ENCODE measurements around the gene MMS22L. TPM values are rescaled to one million over a fixed set of nuclear protein-coding genes. Genes with fewer than 3 reads are reported as not detected.

MMS22L gene
- total and polyA plus RNA-seq, 12 donors, result 0.52 to 5.1 (median 2.0) TPM

DNA sequence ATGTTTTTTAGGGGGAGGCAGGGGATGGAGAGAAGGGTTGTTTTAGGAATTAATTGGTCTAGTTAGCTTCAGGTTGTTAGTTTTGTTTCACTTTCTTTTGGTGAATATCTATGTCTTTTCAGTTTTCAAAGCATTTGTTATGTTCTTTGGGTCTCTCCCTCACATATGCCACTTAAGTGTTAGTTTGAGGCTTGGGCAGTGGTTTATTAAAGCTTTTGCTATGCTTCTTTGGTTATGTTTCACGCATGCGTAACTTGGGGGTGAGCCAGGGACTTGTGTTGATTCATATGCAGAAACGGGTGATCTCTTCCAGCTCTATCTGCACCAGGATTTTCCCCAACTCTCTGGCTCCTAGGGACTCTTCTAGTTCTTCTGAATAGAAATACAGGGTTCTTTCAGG is 11.4 kb upstream of the MMS22L start:
- ATAC-seq (no peak), DNase-seq (no peak)
- Histone ChIP-seq H3K9me3 (peaks cover 0 to 4% (median 0%) of the 10 kb centered on the region in 11 donors), H3K27me3 (peaks cover 0 to 5% (median 0%) of the 10 kb centered on the region in 7 donors), H3K27ac (no peak overlapping the region), H3K4me1 (no peaks in the 10 kb centered on the region), H3K4me3 (no peak overlapping the region), H3K36me3 (no peaks in the 10 kb centered on the region)
- TF ChIP-seq, protein P1, sequence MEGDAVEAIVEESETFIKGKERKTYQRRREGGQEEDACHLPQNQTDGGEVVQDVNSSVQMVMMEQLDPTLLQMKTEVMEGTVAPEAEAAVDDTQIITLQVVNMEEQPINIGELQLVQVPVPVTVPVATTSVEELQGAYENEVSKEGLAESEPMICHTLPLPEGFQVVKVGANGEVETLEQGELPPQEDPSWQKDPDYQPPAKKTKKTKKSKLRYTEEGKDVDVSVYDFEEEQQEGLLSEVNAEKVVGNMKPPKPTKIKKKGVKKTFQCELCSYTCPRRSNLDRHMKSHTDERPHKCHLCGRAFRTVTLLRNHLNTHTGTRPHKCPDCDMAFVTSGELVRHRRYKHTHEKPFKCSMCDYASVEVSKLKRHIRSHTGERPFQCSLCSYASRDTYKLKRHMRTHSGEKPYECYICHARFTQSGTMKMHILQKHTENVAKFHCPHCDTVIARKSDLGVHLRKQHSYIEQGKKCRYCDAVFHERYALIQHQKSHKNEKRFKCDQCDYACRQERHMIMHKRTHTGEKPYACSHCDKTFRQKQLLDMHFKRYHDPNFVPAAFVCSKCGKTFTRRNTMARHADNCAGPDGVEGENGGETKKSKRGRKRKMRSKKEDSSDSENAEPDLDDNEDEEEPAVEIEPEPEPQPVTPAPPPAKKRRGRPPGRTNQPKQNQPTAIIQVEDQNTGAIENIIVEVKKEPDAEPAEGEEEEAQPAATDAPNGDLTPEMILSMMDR (IDR thresholded peaks at IDR 0.05), result no peak
- intact Hi-C loops (cut with DNase I), result no loop called here
- 63 to 72% methylated on average over 3 of the region's 3 CpGs for WGBS, 2 donors

- no peaks in the 10 kb centered on the region for H3K4me1 ChIP-seq
- H3K36me3 ChIP-seq, result no peaks in the 10 kb centered on the region
- intact Hi-C loops (cut with DNase I), result no loop called here
- H3K9me3 ChIP-seq, result peaks cover 0 to 9% (median 0%) of the 10 kb centered on the region in 11 donors
- no peak overlapping the region for H3K27ac ChIP-seq
- 89 to 95% methylated on average over 2 of the region's 2 CpGs for WGBS, 2 donors
- TF ChIP-seq, protein P1 (IDR thresholded peaks at IDR 0.05), result no peak
- peaks cover 0 to 5% (median 0%) of the 10 kb centered on the region in 7 donors for H3K27me3 ChIP-seq
- DNase-seq (no peak), ATAC-seq (no peak)
- H3K4me3 ChIP-seq, result no peak overlapping the region
Observed at GRCh38 chr6:97293198-97293696, 10.2 kb upstream of the MMS22L start.

DNA sequence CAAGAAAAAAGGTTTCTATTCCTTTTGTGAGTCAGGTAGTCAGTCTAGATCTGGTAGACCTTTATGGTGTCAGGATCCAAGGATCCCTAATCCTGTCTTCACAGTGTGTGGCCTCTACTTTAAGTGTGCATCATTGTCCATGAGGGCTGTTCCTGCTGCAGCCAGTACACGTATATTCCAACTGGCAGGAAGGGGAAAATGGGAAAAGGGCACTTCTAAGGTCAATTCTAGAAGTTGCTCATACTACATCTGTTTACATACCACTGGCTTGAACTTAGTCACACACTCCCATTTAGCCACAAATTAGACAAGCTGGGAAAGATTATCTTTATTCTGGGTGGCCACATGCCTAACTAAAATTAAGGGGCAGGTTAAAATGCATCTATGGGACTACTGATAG is 9.7 kb upstream of the MMS22L start:
- Histone ChIP-seq H3K4me3 (no peak overlapping the region), H3K27me3 (peaks cover 0 to 5% (median 0%) of the 10 kb centered on the region in 7 donors), H3K27ac (no peak overlapping the region), H3K9me3 (peaks cover 0 to 9% (median 0%) of the 10 kb centered on the region in 11 donors), H3K4me1 (no peaks in the 10 kb centered on the region), H3K36me3 (no peaks in the 10 kb centered on the region)
- DNase-seq (no peak), ATAC-seq (no peak)
- intact Hi-C loops (cut with DNase I), result no loop called here
- 41 to 65% methylated on average over 1 of the region's 1 CpG for WGBS, 2 donors
- TF ChIP-seq, protein P1 (IDR thresholded peaks at IDR 0.05), result no peak

DNA sequence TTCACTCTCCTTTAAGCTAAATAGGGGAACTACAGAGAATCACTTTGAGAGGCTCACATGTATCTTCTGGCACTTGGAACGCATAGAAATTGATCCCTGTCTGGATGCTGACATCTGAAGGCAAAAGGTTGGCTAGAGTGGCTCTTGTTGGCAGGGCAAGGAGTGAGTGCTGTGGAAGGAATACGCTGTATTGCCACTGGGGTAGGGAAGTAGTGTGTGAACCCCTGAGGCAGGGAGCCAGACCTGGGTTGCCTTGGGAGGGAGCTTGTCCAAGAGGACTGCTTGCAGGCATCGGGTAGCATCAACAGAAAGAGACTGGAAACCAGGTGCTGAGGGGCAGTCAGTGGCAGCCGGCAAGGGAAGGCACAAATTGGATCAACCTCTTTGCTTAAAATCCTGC is 8.9 kb upstream of the MMS22L start:
- ATAC-seq, result no peak

More for the DNA sequence above, 8.9 kb upstream of the MMS22L start:
- Histone ChIP-seq H3K4me3 (no peak overlapping the region), H3K9me3 (peaks cover 0 to 9% (median 0%) of the 10 kb centered on the region in 11 donors), H3K4me1 (no peaks in the 10 kb centered on the region), H3K27ac (no peak overlapping the region), H3K27me3 (peaks cover 0 to 5% (median 0%) of the 10 kb centered on the region in 7 donors), H3K36me3 (no peaks in the 10 kb centered on the region)
- DNase-seq, result no peak
- 80 to 86% methylated on average over 4 of the region's 4 CpGs for WGBS, 2 donors
- intact Hi-C loops (cut with DNase I), result no loop called here
- TF ChIP-seq, protein P1 (IDR thresholded peaks at IDR 0.05), result no peak
